AML-193 (cell line): ENCODE measurements around the gene ACSL5.

ENCODE experiments used
- DNase-seq, 2 experiments: peaks; one replicate each; lab custom pipeline; 2025; lab: John Stamatoyannopoulos, UW

The ACSL5 gene

DNA sequence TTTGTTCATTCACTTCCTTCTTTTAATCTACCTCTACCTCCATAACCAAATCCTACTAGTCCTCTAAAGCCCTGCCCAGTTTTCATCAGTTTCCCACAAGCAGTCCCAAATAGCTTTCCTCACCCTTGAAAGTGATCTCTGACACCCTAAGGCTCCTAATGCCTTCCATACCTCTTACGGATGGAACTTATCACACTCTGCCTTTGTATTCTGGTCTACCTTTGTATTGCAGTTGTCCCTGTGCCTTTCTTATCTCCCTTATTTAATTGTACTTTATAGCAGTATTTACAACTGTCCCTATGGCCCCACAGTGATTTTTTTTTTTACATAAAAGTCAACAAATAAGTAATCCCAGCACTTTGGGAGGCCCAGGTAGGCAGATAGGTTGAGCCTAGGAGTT is 33.8 kb downstream of the ACSL5 start:
- DNase-seq = no peak

DNA sequence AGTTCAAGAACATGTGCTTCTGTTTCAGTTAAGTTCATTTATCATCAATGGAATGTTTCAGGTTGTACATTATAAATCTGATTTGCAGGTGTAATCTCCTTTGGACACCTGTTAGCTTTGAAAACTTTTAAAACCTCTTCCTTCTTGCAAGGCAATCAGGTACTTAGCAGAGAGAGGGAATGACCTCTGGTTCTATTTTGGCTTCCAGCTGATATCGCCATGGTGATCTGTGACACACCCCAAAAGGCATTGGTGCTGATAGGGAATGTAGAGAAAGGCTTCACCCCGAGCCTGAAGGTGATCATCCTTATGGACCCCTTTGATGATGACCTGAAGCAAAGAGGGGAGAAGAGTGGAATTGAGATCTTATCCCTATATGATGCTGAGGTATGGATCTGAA is 35.4 kb downstream of the ACSL5 start:
- DNase-seq = no peak

DNA sequence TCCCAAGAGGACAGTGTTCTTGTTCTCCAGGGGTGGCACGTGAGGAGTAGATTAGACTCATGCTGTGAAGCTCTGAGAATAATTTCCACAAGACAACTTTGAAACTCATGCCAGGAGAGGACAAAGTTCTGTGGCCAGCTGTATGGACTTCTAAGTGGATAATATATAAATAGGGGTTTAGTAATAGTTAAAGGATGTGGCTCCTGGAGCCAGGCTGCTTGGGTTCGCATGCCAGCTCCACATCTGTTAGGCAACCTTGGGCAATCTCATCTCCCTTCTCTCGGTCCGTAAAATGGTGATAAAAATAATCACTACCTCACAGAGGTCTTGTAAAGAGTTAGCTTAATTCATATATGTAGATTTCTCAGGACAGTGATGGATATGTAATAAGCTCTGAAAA is 35.8 kb downstream of the ACSL5 start:
- DNase-seq = no peak

DNA sequence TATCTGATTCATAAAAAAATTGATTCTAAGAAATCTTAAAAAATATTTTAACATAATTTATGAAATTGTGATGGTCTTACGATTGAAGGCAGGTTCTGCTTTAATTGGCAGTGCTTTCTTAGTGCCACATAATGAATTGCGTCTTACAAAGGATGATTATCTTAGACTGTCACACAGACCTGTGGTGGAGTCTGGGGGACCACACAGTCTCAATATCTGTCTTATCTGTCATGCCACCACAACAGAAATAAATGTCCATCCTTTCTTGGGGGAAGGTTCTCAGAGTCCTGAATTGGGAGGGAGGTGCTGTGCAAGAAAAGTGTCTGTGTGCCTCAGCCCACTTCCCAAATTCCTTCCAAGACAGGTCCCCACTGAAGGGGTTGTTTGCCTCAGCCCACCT is 38.8 kb downstream of the ACSL5 start:
- DNase-seq = no peak

DNA sequence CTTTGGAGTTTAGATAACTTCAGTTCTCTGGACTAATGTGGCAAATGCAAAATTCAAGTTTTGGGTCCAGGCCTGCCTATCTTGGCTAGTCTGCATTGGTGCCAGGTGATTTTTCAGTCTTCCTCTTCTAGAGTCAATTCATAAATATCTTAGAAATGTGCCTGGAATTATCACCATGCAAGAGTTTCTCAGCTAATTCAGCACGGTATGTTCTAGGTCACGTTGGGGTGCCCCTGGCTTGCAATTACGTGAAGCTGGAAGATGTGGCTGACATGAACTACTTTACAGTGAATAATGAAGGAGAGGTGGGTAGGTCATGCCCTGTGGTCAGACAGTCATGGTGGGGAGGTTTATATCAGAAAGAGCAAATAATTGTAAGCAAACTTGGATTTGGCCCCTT is 47.8 kb downstream of the ACSL5 start:
- no peak for DNase-seq

DNA sequence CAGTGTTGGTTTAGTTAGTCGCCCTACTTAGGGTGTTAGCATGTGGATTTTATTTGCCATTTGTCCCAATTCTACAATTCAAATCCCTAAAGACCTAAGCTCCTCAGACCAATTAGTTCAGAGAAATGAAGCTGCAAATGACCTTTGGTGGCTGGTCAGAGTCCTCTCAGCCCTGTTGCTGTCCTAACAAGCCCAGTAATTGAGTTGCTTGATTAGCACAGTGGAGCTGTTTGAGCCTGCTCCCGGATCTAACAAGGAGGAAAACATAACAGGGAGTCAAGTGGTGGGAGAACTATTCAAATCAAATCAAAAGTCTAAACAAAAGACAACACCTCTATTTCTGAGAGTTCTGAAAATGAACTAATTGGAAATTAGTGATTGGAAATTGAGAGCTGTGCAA is 50.7 kb downstream of the ACSL5 start:
- DNase-seq = no peak

DNA sequence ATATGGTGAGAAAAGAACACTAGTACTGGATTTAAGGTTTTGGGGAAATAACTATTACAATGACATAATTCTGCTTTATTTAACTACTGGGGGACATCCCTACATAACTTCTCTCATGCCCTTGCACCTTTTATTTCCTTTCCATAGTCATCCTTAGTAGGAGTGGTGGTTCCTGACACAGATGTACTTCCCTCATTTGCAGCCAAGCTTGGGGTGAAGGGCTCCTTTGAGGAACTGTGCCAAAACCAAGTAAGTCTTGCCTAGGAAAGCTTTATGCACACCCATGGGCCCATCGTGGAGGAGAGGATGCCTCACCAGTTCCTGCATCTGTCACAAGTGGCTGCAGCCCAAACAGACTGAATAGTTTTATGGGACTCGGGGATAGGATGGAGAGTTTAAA is 52.2 kb downstream of the ACSL5 start:
- DNase-seq = no peak

DNA sequence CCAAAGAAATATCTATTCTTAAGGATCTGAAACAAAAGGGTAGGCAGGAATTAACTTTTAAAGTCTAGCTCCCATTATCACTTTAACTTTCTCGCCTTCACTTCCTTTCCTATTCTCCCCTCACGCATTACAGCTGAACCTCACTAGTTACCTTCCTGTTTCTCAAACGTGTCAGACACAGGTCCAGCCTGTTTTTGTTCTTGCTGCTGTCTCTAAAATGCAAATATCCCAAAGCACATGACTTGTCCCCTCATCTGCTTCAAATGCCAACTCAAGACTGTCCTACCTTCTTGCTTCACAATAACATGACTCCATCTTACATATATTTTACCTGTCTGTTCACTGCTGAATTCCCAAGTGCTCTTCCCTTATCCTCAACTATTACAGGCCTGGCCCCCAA is 55.2 kb downstream of the ACSL5 start:
- no peak for DNase-seq

DNA sequence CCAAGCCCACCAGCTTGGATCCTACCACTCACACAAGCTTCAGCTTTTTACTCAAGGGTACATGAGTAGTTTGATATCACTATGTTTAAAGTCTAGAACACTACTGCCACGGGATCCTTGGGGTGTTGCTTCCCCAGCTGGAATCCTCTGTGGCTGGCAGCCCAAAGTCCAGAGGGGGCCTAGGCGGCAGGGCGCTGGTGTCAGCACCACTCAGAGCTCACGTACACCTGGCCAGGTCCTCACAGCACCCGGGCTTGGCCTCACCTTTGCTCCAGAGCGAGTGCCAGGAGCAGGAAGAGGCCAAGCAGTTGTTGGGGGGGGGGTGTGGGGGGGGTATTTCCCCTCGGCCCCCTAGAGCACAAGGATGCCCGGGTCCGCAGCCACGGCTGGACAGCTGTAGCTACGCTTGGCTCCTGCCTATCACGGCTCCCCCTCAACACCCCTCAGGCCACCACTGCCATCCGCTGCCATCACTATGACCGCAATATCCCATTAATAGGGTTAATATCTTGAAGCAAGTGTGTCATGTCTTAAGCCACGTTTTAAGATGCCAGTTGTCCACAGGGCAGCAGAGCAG is 55.8 kb downstream of the ACSL5 start:
- DNase-seq = no peak

DNA sequence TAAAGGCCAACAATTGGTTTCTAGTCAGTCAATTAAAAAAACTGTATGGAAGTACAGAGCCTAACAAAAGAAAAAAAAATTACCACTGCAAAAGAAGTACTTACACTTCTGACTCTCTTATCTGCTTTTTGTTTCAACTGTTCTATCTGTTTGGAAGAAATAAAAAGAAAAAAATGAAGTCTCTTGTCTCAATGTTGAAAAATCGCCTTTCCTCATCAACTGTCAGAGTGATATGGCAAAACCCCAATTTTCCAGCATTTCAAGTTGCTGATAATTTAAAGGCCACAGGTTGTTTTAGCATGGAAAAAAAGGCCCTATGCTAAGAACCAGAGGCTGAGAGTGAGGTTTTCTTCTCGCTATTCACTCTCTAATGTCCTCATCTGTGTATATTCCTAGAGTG is 59.2 kb downstream of the ACSL5 start:
- DNase-seq = no peak

DNA sequence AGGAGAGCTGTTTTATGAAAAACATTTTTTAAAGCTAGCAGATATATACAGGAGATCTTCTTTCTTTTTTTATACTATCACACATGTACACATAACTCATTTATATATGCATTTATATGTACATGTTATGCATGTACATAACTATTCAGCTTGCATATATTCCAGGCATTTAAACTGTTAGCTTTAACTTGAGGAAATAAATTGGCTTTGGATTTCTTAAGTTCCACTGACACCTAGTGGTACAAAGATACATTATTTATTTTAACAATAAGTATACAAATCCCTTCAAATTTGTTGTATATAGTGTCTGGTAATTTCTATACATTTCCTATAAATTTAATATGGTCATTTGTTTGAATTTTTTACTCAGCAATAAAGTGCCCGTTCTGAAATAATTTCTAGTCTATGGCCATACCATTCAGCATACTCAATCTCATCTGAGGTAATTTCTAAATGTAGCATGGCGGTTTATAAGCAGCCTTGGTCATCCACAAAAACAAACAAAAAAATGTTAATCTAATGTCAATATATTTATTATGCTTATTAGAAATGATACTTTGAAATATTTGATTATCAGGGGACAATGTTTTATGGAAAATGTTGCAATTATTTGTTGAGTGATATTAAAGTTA is 61.2 kb downstream of the ACSL5 start:
- DNase-seq = peak; percentile 35 to 51

DNA sequence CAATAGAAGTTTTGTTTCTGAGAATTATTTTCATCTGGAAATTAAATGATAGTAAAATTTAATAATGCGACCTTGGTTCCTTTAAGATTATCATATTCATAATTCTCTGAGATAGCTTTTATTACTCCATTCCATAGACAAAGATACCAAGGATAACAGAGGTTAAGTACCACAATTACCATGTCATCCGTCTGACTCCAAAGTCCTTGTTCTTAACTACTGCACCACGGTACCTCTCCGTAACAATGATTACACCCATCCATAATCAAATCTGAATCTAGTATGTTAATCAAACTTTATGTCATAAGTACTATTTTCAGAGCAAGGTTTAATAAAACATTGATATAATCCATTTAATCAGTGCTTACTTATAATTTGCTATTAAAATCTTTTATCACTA is 64.4 kb downstream of the ACSL5 start:
- no peak for DNase-seq

DNA sequence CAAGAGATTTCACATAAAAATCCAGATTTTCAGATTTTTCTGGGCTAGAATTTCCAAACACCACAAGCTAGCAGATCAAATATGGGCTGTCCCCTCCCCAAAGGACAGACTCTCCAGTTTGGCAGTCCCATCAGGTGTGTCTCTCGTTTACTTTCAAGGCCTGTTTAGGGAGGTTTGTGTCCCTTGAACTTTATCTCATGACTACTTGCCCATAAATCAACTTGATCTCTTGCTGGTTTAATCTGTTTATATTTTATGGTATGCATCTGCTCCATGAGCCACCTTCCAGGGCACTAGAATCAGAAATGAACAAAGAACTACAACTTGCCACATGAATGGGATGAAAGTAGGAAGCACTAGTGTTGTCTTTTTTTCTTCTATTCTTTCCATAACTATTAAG is 67.6 kb downstream of the ACSL5 start:
- DNase-seq = no peak

DNA sequence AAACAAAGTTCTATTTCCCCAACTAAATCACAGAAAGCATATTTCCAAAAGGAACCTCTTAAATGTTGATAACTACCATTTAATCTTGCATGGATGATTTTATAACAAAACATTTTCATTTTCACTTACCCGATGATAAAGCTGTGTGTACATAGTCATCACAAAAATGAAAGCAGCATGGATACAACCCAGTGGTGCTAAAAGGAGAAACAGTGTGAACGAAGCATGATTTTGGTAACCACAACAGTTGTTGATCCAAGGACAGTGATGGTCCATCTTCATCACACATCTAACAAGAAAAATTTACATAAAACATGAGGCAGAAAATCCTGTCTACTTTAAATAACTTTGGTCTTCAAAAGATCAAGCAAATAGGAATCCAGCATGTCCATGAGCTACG is 68.1 kb downstream of the ACSL5 start:
- no peak for DNase-seq

DNA sequence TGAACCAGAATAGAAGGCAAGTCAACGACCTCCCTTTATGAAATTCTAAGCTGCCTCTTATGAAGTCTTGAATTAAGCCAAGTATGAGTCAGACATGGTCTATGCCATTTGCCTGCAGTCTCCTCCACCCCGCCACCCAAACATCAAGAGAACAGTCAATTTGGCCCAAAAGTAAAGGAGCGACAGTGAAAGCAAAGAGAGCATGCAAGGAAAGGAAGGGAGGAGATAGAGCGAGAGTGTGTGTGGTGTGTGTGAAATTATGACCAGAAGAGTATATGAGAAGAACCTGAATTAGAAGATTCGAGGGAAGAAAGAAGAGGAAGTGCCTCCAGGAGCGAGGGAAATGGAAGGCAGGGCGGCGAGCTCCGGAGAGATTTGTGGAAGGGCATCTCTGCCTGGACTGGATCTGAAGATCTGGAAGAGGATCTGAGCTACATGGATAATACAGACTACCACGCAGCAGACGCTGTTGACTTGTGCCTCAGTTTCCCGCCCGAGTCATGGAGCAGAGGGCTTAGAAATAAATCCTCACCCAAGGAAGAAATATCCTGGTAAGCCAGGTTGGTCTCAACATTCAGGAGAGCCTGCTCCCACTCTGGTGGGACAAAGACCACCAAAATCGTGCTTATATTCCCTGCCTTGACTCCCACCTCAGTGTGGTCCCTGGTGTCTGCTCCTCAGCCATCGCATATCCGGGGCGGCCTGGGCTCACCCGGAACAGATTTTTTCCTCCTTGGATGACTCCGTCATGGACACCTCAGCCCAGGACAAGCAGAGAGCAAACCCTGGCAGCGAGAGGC is 72.3 kb downstream of the ACSL5 start:
- peak; percentile 40 to 42 for DNase-seq

DNA sequence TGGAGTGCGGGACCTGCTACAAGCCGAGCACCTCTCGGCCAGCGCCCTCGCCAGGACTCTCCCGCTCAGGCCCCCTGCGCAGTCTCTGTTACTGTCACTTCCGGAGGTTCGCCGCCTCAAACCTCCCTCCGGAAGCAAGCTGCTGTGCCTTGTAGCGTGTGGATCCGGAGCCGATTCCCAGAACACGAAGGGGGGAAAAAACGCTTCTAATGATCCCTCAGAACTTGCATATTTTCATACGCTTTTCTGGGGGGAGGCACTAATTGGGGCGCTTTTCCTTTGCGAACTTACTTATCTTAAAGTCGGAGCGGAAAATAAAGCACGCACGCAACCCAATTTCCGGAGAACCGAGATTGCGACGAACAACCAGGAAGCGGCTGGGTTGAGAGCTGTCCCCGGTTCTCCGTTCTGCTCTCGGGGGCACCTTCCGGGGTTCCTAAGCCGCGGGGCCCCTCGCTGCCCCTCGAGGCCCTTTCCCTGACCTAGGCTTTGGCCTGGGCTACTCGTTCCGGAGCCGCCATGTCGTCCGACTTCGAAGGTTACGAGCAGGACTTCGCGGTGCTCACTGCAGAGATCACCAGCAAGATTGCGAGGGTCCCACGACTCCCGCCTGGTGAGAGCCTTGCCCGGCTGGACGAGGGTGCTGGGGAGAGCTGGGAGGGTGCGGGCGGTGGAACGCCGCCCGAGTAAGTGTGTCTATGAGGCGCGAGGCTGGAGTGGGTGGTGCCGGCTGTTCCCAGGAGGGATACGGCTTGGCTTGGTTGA is 73.1 kb downstream of the ACSL5 start, which contains the start of the genes VTI1A and ZDHHC6:
TSS of gene VTI1A (plus strand) at position 361 of the 765 bp plus-strand sequence. CDS start at position 520, 159 bp downstream.
TSS of gene ZDHHC6 (minus strand) at position 60 of the 765 bp plus-strand sequence. CDS start 1,478 bp downstream, outside the sequence.
- peak; percentile 69 to 75 for DNase-seq

DNA sequence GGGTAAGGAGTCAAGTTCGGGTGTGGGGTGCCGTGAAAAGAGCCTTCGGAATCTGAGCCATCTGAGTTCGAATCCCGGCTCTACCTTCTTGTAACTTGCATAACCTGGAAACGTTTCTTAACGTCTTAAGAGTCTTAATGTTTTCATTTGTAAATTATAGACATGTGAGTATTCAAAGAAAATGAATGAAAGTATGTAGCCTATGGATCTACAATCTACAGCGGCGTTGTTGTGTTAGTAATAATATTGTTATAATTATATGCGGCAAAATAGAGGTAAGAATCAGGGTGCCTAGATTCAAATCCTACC is 73.7 kb downstream of the ACSL5 start:
- DNase-seq = peak in 1 of 2 experiments; percentile 24

DNA sequence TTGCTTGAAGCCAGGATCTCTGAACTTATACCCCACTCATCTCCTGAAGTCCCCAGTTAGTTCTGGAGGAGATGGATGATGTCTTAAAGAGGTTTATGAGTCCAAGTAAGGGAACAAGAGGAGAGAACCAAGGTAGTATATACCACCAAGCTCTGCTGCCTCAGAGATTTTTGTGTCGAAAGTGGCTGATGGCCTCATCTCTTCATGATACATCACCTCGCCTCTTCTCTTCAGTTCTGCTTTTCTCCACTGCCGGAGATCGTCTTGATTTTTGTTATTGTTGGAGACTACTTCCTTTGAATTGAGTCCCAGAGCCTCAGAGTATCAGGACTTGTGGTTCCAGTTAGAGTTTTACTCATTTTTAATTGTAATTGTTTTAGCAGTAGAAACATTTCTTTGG is 75.0 kb downstream of the ACSL5 start:
- DNase-seq = peak; percentile 25 to 39

DNA sequence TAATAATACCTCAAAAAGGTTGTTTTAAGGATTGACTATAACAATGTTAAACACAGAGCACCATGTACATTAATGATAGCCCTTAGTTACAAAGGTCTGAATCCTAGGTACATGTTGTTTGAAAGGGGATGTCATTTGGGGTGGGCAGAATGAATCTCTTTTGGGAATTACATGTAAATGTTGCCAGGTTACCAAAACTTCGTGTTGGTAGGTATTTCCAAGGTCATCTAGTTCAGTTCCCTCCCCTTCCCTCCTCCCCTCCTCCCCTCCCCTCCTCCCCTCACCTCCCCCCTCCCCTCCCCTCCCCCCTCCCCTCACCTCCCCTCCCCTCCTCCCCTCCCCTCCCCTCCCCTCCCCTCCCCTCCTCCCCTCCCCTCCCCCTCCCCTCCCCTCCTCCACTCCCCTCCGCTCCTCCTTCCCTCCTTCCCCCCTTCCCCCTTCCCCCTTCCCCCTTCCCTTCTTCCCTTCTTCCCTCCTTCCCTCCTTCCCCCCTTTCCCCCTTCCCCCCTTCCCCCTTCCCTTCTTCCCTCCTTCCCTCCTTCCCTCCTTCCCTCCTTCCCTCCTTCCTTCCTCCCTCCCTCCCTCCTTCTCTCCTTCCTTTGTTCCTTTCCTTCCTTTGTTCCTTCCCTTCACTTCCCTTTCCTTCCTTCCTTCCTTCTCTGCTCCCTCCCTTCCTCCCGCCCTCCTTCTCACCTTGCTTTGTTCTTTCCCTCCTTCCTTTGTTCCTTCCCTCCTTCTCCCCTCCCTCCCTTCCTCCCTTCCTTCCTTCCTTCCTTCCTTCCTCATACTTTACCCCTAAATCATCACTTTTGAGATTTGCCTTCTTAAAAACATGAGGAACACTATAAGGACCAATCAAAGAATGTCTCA is 81.2 kb downstream of the ACSL5 start:
- DNase-seq = no peak

DNA sequence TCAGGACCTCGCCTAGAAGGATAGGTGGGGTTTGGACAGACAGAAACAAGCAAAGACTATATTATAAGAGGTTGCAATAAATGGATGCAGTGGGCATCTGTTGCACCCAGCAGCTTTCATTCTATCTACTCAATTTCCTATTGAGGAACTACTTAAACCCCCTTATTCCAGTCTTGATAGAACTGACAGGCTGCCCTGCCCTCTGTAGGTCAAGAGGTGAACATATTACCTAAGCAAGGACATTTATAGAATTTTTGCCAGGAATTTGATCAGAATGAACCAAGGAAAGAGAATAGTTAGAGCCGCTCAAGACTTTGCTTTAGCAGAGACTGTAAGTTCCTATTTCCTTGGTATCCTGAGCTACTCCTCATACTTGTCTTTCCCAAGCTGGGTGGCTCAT is 82.6 kb downstream of the ACSL5 start:
- peak in 1 of 2 experiments; percentile 30 for DNase-seq

DNA sequence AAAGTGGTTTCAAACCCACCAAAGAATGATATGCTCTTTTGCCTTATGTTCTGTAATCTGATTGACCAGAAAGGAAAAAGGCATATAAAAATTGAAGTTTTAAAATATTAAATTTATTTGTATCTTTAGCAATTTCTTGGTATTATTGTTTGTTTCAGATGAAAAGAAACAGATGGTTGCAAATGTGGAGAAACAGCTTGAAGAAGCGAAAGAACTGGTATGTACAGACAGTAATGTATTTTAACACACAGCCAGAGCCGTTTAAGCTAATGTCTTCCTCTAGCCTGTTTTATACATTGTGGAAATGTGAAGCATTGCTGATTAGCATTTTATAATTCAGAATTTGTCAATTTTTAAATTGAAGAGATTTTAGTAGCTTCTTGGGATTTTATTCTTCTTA is 86.5 kb downstream of the ACSL5 start:
- no peak for DNase-seq
